Lung (tissue), 12 donors: ENCODE results near the gene MYRFL. TPM values are rescaled to one million over a fixed set of nuclear protein-coding genes. Genes with fewer than 3 reads are reported as not detected.

ENCODE experiments used
- ATAC-seq: fragments of 200-7000 bp; cut with Tn5 transposase; one replicate; pipeline ENCODE4 v1.9.1; 2020; ENCODE audit warnings: moderate number of reproducible peaks; ENCODE audit not compliant: insufficient read depth, low FRiP score
- DNase-seq, 3 donors: peaks; one replicate each; pipeline ENCODE4 v3.0.0-alpha.2; 2013 to 2017
- H3K27ac ChIP-seq, 2 donors: one replicate each; pipeline ENCODE4 v1.5.1; 2013; ENCODE audit warnings: mild to moderate bottlenecking in 2 of 2, moderate library complexity in 2 of 2, control low read depth in 1 of 2, inconsistent platforms in 1 of 2, low read depth in 1 of 2, low read length in 1 of 2
- H3K27me3 ChIP-seq, 3 donors: one replicate each; pipeline ENCODE4 v1.5.1; 2013; ENCODE audit warnings: low read length in 2 of 3; ENCODE audit not compliant: control insufficient read depth in 3 of 3, insufficient read depth in 3 of 3
- H3K36me3 ChIP-seq, 4 donors: one replicate each; pipeline ENCODE4 v1.5.1; 2013; ENCODE audit warnings: low read length in 4 of 4, mild to moderate bottlenecking in 1 of 4, moderate library complexity in 1 of 4; ENCODE audit not compliant: control insufficient read depth in 4 of 4, insufficient read depth in 4 of 4
- H3K4me1 ChIP-seq, 5 donors: one replicate each; pipeline ENCODE4 v1.5.1; 2013; ENCODE audit warnings: low read length in 5 of 5, mild to moderate bottlenecking in 2 of 5, moderate library complexity in 1 of 5; ENCODE audit not compliant: control insufficient read depth in 5 of 5, insufficient read depth in 5 of 5
- H3K4me3 ChIP-seq: one replicate; pipeline ENCODE4 v1.5.1; 2013; ENCODE audit warnings: mild to moderate bottlenecking, control low read depth, moderate library complexity
- H3K9ac ChIP-seq, 2 donors: one replicate each; pipeline ENCODE4 v1.5.1; 2013; ENCODE audit warnings: low read length in 2 of 2, control low read depth in 1 of 2; ENCODE audit not compliant: insufficient read depth in 1 of 2
- H3K9me3 ChIP-seq, 4 donors: one replicate each; pipeline ENCODE4 v1.5.1; 2013; ENCODE audit warnings: low read length in 3 of 4, mild to moderate bottlenecking in 1 of 4, moderate library complexity in 1 of 4; ENCODE audit not compliant: control insufficient read depth in 4 of 4, insufficient read depth in 3 of 4
- WGBS, 2 donors: extraction: QIAGEN DNeasy Blood & Tissue Kit; methylation state at CpG; one replicate each; pipeline ENCODE4 v1.1.7; 2013; 5-methylcytosine and 5-hydroxymethylcytosine counted together
- polyA plus RNA-seq, 2 donors: library from polyadenylated mRNA; stranded (reverse); fragments of 200-250 nt; gene quantifications; one replicate each; pipeline ENCODE4 v1.2.1, GENCODE V29; 2013
- total RNA-seq, 2 donors: library from RNA; depleted of rRNA in 1 of 2; stranded (reverse); fragments of >200 nt in 1 of 2; gene quantifications; one replicate each; pipeline ENCODE4 v1.2.1, GENCODE V29; 2014 to 2021
- TF ChIP-seq, protein P1 (sequence below): IDR thresholded peaks from 2 replicates; pipeline ENCODE4 v1.5.1; 2012; ENCODE audit warnings: mild to moderate bottlenecking; ENCODE audit errors: control extremely low read depth, extremely low read depth
- donor health status: control.
- donor health status: control.
- donor health status: Bipolar disorder and iron deficiency.
- donor health status: healthy.
- donor health status: DM: yes; HTN: yes; CAD: no.

MYRFL gene
- total and polyA plus RNA-seq, 4 donors, result 0.03 to 1.9 (median 0.15) TPM

DNA sequence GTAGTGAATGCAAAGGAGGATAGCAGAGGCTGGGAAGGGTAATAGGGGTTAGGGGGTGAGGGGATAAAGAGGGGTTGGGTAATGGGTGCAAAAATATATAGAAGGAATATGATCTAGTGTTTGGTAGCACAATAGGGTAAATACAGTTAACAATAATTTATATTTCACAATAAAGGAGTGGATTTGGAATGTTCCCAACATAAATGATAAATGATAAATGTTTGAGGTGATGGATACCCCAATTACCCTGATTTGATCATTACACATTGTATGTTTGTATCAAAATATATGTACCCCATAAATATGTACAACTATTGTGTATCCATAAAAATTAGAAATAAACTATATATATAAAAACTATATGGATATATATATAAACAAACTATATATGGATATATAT is 999 bp upstream of the MYRFL start:
- no peak overlapping the region for H3K27ac ChIP-seq

DNA sequence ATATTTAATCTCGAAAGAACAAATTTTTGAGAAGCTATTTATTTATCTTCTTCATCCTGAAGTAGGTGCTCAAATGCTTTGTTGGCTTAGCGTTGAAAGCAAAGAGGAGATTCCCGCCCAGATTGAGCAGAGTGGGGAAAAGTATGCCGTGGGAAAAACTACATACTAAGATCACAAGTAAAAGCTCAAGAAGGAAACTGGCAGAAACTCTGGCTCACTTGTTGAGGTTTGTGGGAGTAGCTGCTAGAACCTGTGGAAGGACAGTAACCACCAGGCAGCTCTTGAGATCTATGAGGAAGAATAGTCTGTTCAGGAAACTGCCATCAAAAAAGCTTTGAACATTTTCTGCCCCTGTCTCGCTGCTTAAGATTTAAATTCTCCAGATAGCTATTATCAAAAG is 3.9 kb downstream of the MYRFL start:
- Histone ChIP-seq H3K4me1 (no peaks in the 10 kb centered on the region), H3K27me3 (no peaks in the 10 kb centered on the region), H3K9me3 (no peaks in the 10 kb centered on the region), H3K36me3 (no peaks in the 10 kb centered on the region), H3K9ac (no peak overlapping the region), H3K4me3 (no peak overlapping the region), H3K27ac (no peak overlapping the region)
- DNase-seq (peak in 1 of 3 donors; percentile 47), ATAC-seq (peak; percentile 11)
- TF ChIP-seq, protein P1, sequence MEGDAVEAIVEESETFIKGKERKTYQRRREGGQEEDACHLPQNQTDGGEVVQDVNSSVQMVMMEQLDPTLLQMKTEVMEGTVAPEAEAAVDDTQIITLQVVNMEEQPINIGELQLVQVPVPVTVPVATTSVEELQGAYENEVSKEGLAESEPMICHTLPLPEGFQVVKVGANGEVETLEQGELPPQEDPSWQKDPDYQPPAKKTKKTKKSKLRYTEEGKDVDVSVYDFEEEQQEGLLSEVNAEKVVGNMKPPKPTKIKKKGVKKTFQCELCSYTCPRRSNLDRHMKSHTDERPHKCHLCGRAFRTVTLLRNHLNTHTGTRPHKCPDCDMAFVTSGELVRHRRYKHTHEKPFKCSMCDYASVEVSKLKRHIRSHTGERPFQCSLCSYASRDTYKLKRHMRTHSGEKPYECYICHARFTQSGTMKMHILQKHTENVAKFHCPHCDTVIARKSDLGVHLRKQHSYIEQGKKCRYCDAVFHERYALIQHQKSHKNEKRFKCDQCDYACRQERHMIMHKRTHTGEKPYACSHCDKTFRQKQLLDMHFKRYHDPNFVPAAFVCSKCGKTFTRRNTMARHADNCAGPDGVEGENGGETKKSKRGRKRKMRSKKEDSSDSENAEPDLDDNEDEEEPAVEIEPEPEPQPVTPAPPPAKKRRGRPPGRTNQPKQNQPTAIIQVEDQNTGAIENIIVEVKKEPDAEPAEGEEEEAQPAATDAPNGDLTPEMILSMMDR, result no peak
- 56 to 65% methylated on average over 5 of the region's 5 CpGs for WGBS, 2 donors

More for the DNA sequence above, 999 bp upstream of the MYRFL start:
- no peaks in the 10 kb centered on the region for H3K9me3 ChIP-seq
- H3K27me3 ChIP-seq, result no peaks in the 10 kb centered on the region
- ATAC-seq (no peak), DNase-seq (no peak)
- peaks cover 0 to 18% (median 12%) of the 10 kb centered on the region in 5 donors for H3K4me1 ChIP-seq
- TF ChIP-seq, protein P1, result no peak
- H3K9ac ChIP-seq, result no peak overlapping the region
- H3K4me3 ChIP-seq, result no peak overlapping the region
- no peaks in the 10 kb centered on the region for H3K36me3 ChIP-seq

DNA sequence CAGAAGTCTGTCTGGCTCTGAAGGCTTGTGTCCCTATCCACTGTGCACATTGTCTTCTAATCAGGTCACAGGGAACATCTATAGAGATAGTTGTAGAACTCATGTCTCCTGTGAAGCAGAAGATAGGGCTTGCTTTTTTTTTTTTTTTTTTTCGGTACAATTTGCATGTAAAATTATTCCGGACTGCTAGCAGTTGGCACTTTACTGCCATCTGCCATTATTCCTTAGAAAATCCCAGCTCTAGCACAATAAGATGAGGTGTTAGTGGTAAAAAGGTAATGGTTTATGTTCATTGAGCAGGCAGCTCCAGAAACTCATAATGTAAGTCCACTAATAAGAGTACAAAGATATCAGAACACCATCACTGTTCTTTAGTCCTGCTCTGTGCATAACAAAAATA is 8.7 kb downstream of the MYRFL start:
- Histone ChIP-seq H3K4me1 (peaks cover 0 to 11% (median 4%) of the 10 kb centered on the region in 5 donors), H3K9ac (no peak overlapping the region), H3K27ac (no peak overlapping the region), H3K27me3 (no peaks in the 10 kb centered on the region), H3K36me3 (no peaks in the 10 kb centered on the region), H3K9me3 (no peaks in the 10 kb centered on the region), H3K4me3 (no peak overlapping the region)
- 86 to 93% methylated on average over 2 of the region's 2 CpGs for WGBS, 2 donors
- ATAC-seq, result no peak
- no peak for DNase-seq
- TF ChIP-seq, protein P1, result no peak

DNA sequence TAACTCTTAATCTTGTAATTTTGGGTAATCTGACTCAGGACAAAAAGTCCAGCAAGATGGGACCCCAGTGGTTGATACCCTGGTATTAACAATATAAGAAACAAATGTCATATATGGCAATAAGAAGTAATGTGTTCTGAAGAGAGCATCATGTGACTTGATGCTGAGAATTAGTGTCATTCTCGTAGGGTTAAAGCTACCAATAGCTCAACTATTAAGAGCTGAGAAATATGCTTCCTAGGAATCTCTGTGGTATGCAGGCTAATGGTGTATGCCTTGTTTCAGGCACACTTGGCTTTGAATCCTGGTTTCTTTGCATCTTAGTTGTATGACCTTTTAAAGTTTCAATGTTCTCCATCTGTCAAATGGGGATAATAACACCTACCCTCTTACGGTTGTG is 9.1 kb downstream of the MYRFL start:
- 66 to 83% methylated on average over 2 of the region's 2 CpGs for WGBS, 2 donors
- Histone ChIP-seq H3K4me1 (peaks cover 0 to 11% (median 4%) of the 10 kb centered on the region in 5 donors), H3K36me3 (no peaks in the 10 kb centered on the region), H3K27me3 (no peaks in the 10 kb centered on the region), H3K4me3 (no peak overlapping the region), H3K9me3 (no peaks in the 10 kb centered on the region), H3K27ac (no peak overlapping the region), H3K9ac (no peak overlapping the region)
- TF ChIP-seq, protein P1, result no peak
- ATAC-seq, result no peak
- DNase-seq, result peak in 1 of 3 donors; percentile 26
